ENCODE data around the gene GPER1.

Gene GPER1

GRCh38 chr7:1054438-1054837, 33.5 kb upstream of the GPER1 start:
- no peak for DNase-seq

- DNase-seq = peak; percentile 43
Observed at GRCh38 chr7:1054861-1055450, 33.0 kb upstream of the GPER1 start.

- no peak for DNase-seq
Observed at GRCh38 chr7:1055491-1055955, 32.4 kb upstream of the GPER1 start.

- no peak for DNase-seq
Observed at GRCh38 chr7:1055956-1056784, 31.7 kb upstream of the GPER1 start.

GRCh38 chr7:1056785-1057410, 31.0 kb upstream of the GPER1 start:
- no peak for DNase-seq

- DNase-seq = no peak
Observed at GRCh38 chr7:1057416-1058291, 30.3 kb upstream of the GPER1 start.

- no peak for DNase-seq
Observed at GRCh38 chr7:1058311-1058710, 29.6 kb upstream of the GPER1 start.

- peak; percentile 40 for DNase-seq
Observed at GRCh38 chr7:1058821-1059199, 29.1 kb upstream of the GPER1 start.

GRCh38 chr7:1059200-1060091, 28.5 kb upstream of the GPER1 start:
- peak; percentile 23 for DNase-seq

- DNase-seq = no peak
Observed at GRCh38 chr7:1060315-1061072, 27.4 kb upstream of the GPER1 start.

- DNase-seq = no peak
Observed at GRCh38 chr7:1061180-1061579, 26.7 kb upstream of the GPER1 start.

GRCh38 chr7:1062296-1063294, 25.3 kb upstream of the GPER1 start:
- DNase-seq = no peak

GRCh38 chr7:1063361-1063760, 24.6 kb upstream of the GPER1 start:
- no peak for DNase-seq

GRCh38 chr7:1064581-1064980, 23.3 kb upstream of the GPER1 start:
- DNase-seq = no peak

GRCh38 chr7:1065263-1065584, 22.7 kb upstream of the GPER1 start:
- no peak for DNase-seq

- peak; percentile 84 for DNase-seq
Observed at GRCh38 chr7:1065585-1066241, 22.2 kb upstream of the GPER1 start.

- DNase-seq = no peak
Observed at GRCh38 chr7:1066242-1066588, 21.7 kb upstream of the GPER1 start.

- DNase-seq = no peak
Observed at GRCh38 chr7:1068013-1068412, 19.9 kb upstream of the GPER1 start.

GRCh38 chr7:1068619-1069018, 19.3 kb upstream of the GPER1 start:
- no peak for DNase-seq

Data from CD4-positive, alpha-beta T cell treated with Interleukin-10 for 1 hour (primary cell).